Measurements from ENCODE around the gene AUTS2.

- TF ChIP-seq CTCF (IDR thresholded peaks at IDR 0.05; ENCODE audit: insufficient read depth, low read length, poor library complexity, severe bottlenecking) (no peak), EZH2phosphoT487 (conservative IDR thresholded peaks at IDR 0.05; ENCODE audit: low read length) (no peak)
Observed at GRCh38 chr7:70704831-70705346, 1106.6 kb downstream of the AUTS2 start.

Measured in SU-DHL-6 (cell line).